ENCODE data around the gene FYCO1.

DNA sequence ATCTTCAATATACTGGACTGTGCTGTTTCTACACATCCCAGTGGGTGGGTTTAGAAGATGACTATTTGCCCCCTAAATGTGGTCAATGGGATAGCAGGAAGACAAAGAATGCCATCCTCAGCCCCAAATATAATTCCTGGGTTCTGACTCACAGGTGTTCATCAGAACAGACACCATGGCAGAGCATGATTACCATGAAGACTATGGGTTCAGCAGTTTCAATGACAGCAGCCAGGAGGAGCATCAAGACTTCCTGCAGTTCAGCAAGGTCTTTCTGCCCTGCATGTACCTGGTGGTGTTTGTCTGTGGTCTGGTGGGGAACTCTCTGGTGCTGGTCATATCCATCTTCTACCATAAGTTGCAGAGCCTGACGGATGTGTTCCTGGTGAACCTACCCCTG lies 49.3 kb downstream of the FYCO1 start:
- TF ChIP-seq POLR2A (IDR thresholded peaks at IDR 0.05; ENCODE audit: low read depth, low read length) (no peak), TAF1 (IDR thresholded peaks at IDR 0.05; ENCODE audit: borderline replicate concordance, low read depth, low read length) (no peak), POLR2AphosphoS5 (IDR thresholded peaks at IDR 0.05; ENCODE audit: low read depth, low read length) (no peak)

All from GM12892 (cell line).